WERI-Rb-1 (cell line): ENCODE results near the gene SEC22B.
"Not testable (repeated sequence)": the region's sequence is repeated elsewhere in the genome, so short reads cannot be mapped to it uniquely, and the experiment has no call there.

Experiments
- DNase-seq: peaks from one replicate; pipeline ENCODE4 v3.0.0-alpha.2; 2020
- H3K27ac ChIP-seq: fragments of 250-450 bp; sonication (Bioruptor Pico); 2 replicates; pipeline ENCODE4 v1.5.1; 2020; ENCODE audit warnings: mild to moderate bottlenecking, moderate library complexity
- H3K27me3 ChIP-seq: fragments of 250-450 bp; sonication (Bioruptor Pico); 2 replicates; pipeline ENCODE4 v1.5.1; 2021; ENCODE audit warnings: mild to moderate bottlenecking, low read depth, moderate library complexity; ENCODE audit not compliant: insufficient read depth, severe bottlenecking
- H3K36me3 ChIP-seq: fragments of 250-450 bp; sonication (Bioruptor Pico); 2 replicates; pipeline ENCODE4 v1.5.1; 2020; ENCODE audit warnings: mild to moderate bottlenecking, moderate library complexity
- H3K4me3 ChIP-seq: 2 replicates; pipeline ENCODE4 v1.5.1; 2011; ENCODE audit warnings: low read depth, mild to moderate bottlenecking, control low read depth, low read length
- H3K9me3 ChIP-seq: fragments of 250-450 bp; sonication (Bioruptor Pico); 2 replicates; pipeline ENCODE4 v1.5.1; 2021; ENCODE audit warnings: mild to moderate bottlenecking, moderate library complexity; ENCODE audit not compliant: severe bottlenecking
- CTCF ChIP-seq: IDR thresholded peaks from 2 replicates; pipeline ENCODE4 v1.5.1; 2011; ENCODE audit warnings: low read depth, mild to moderate bottlenecking, control low read depth, inconsistent platforms, low read length

Gene SEC22B

GRCh38 chr1:120176092-120176855 lies at the start of gene SEC22B:
TSS of gene SEC22B (minus strand) at chr1:120176520. CDS start at chr1:120176381, 139 bp downstream.
- peak within 1 kb of the TSS; percentile 89 for H3K4me3 ChIP-seq
- peak within 1 kb of the TSS; percentile 77 for H3K27ac ChIP-seq
- no peaks in the 10 kb centered on the region for H3K36me3 ChIP-seq
- DNase-seq: peak; percentile 88
- H3K27me3 ChIP-seq: no peaks in the 10 kb centered on the region
- no peaks in the 10 kb centered on the region for H3K9me3 ChIP-seq
- no peak for TF ChIP-seq CTCF

- H3K27ac ChIP-seq, H3K4me3 ChIP-seq, H3K27me3 ChIP-seq, H3K36me3 ChIP-seq, H3K9me3 ChIP-seq, DNase-seq: not testable (repeated sequence)
Observed at GRCh38 chr1:120217933-120218332, 41.6 kb upstream of the SEC22B start.

GRCh38 chr1:120217175-120217929 lies 41.0 kb upstream of the SEC22B start:
- H3K9me3 ChIP-seq, H3K27ac ChIP-seq, H3K4me3 ChIP-seq, H3K36me3 ChIP-seq, DNase-seq, H3K27me3 ChIP-seq: not testable (repeated sequence)

- not testable (repeated sequence) for H3K9me3 ChIP-seq
Observed at GRCh38 chr1:120213606-120214005, 37.3 kb upstream of the SEC22B start.

GRCh38 chr1:120210754-120211153 lies 34.4 kb upstream of the SEC22B start:
- not testable (repeated sequence) for H3K4me3 ChIP-seq, H3K9me3 ChIP-seq, H3K27ac ChIP-seq, DNase-seq, H3K27me3 ChIP-seq, H3K36me3 ChIP-seq

More at GRCh38 chr1:120213606-120214005, 37.3 kb upstream of the SEC22B start:
- not testable (repeated sequence) for H3K36me3 ChIP-seq, H3K27ac ChIP-seq, DNase-seq, H3K27me3 ChIP-seq, H3K4me3 ChIP-seq

GRCh38 chr1:120196863-120197775 lies 20.8 kb upstream of the SEC22B start:
- H3K36me3 ChIP-seq, H3K4me3 ChIP-seq: not testable (repeated sequence)

GRCh38 chr1:120188626-120189025 lies 12.3 kb upstream of the SEC22B start:
- not testable (repeated sequence) for H3K4me3 ChIP-seq, H3K36me3 ChIP-seq, H3K27me3 ChIP-seq, H3K27ac ChIP-seq, H3K9me3 ChIP-seq, DNase-seq

More at GRCh38 chr1:120196863-120197775, 20.8 kb upstream of the SEC22B start:
- not testable (repeated sequence) for H3K27ac ChIP-seq, H3K27me3 ChIP-seq, DNase-seq, H3K9me3 ChIP-seq

- H3K36me3 ChIP-seq, H3K9me3 ChIP-seq, H3K27me3 ChIP-seq: not testable (repeated sequence)
Observed at GRCh38 chr1:120182176-120182707, 5.9 kb upstream of the SEC22B start.

GRCh38 chr1:120179811-120180690 lies 3.7 kb upstream of the SEC22B start:
- peak overlapping the region; percentile 53 for H3K27ac ChIP-seq
- not testable (repeated sequence) for H3K9me3 ChIP-seq, H3K36me3 ChIP-seq, H3K4me3 ChIP-seq, H3K27me3 ChIP-seq
- peak; percentile 48 for DNase-seq

More at GRCh38 chr1:120182176-120182707, 5.9 kb upstream of the SEC22B start:
- not testable (repeated sequence) for H3K27ac ChIP-seq, DNase-seq, H3K4me3 ChIP-seq
